SK-N-SH treated with all-trans-retinoic acid at 6 μM for 48 hours (cell line): ENCODE results near the gene FAM50A.
A peak's percentile ranks its signal among the peaks of the same experiment; 100 is the strongest.
"Not testable (repeated sequence)": the region's sequence is repeated elsewhere in the genome, so short reads cannot be mapped to it uniquely, and the experiment has no call there.

ENCODE experiments used
- ATAC-seq: fragments of 200-7000 bp; cut with Tn5 transposase; 3 replicates; pipeline ENCODE4 v1.9.1; 2020; ENCODE audit warnings: mild to moderate bottlenecking, moderate library complexity
- BACH2 ChIP-seq: fragments of 250-450 bp; sonication (Bioruptor Pico); IDR thresholded peaks from 2 replicates; pipeline ENCODE4 v1.9.0; 2021; ENCODE audit warnings: mild to moderate bottlenecking, borderline replicate concordance
- CSDC2 ChIP-seq: fragments of 250-450 bp; sonication (Bioruptor Pico); IDR thresholded peaks from 2 replicates; pipeline ENCODE4 v1.5.0; 2020; ENCODE audit warnings: mild to moderate bottlenecking, moderate library complexity
- ESRRG ChIP-seq: fragments of 250-450 bp; sonication (Bioruptor Pico); IDR thresholded peaks from 2 replicates; pipeline ENCODE4 v1.6.1; 2021; ENCODE audit warnings: mild to moderate bottlenecking
- GLIS3 ChIP-seq: fragments of 250-450 bp; sonication (Bioruptor Pico); IDR thresholded peaks from 2 replicates; pipeline ENCODE4 v1.5.0; 2020; ENCODE audit warnings: mild to moderate bottlenecking, moderate library complexity
- OSR1 ChIP-seq: fragments of 250-450 bp; sonication (Bioruptor Pico); IDR thresholded peaks from 2 replicates; pipeline ENCODE4 v1.8.0; 2022; ENCODE audit warnings: moderate library complexity, mild to moderate bottlenecking, inconsistent platforms
- PPARA ChIP-seq: fragments of 250-450 bp; sonication (Bioruptor Pico); IDR thresholded peaks from 2 replicates; pipeline ENCODE4 v1.5.0; 2020; ENCODE audit warnings: mild to moderate bottlenecking, borderline replicate concordance
- RARB ChIP-seq: fragments of 250-450 bp; sonication (Bioruptor Pico); IDR thresholded peaks from 2 replicates; pipeline ENCODE4 v1.8.0; 2021; ENCODE audit warnings: mild to moderate bottlenecking, moderate library complexity
- SNAI2 ChIP-seq: fragments of 250-450 bp; sonication (Bioruptor Pico); IDR thresholded peaks from 2 replicates; pipeline ENCODE4 v1.5.0; 2020; ENCODE audit warnings: mild to moderate bottlenecking, moderate library complexity
- TCF4 ChIP-seq: fragments of 250-450 bp; sonication (Bioruptor Pico); IDR thresholded peaks from 2 replicates; pipeline ENCODE4 v1.8.0; 2021; ENCODE audit warnings: mild to moderate bottlenecking, moderate library complexity, borderline replicate concordance
- TOX ChIP-seq: fragments of 250-450 bp; sonication (Bioruptor Pico); IDR thresholded peaks from 2 replicates; pipeline ENCODE4 v1.8.0; 2021; ENCODE audit warnings: mild to moderate bottlenecking, moderate library complexity, borderline replicate concordance
- ZC3H10 ChIP-seq: fragments of 250-450 bp; sonication (Bioruptor Pico); IDR thresholded peaks from 2 replicates; pipeline ENCODE4 v1.5.1; 2021; ENCODE audit warnings: mild to moderate bottlenecking, moderate library complexity
- ZFP3 ChIP-seq: fragments of 250-450 bp; sonication (Bioruptor Pico); IDR thresholded peaks from 2 replicates; pipeline ENCODE4 v1.5.0; 2020; ENCODE audit warnings: mild to moderate bottlenecking, moderate library complexity
- ZNF565 ChIP-seq: fragments of 450-650 bp; formaldehyde crosslinking; conservative IDR thresholded peaks from 2 replicates; pipeline ENCODE4 v1.5.0; 2020; ENCODE audit warnings: low read depth, mild to moderate bottlenecking, moderate library complexity
- ZNF70 ChIP-seq: fragments of 450-650 bp; formaldehyde crosslinking; IDR thresholded peaks from 2 replicates; pipeline ENCODE4 v1.5.0; 2020; ENCODE audit warnings: mild to moderate bottlenecking, moderate library complexity
- ZNF8 ChIP-seq: fragments of 450-650 bp; formaldehyde crosslinking; IDR thresholded peaks from 2 replicates; pipeline ENCODE4 v1.5.0; 2020; ENCODE audit warnings: mild to moderate bottlenecking, moderate library complexity
- TF ChIP-seq, protein P1 (sequence below): fragments of 250-450 bp; sonication (Bioruptor Pico); IDR thresholded peaks from 2 replicates; pipeline ENCODE4 v1.5.0; 2020; ENCODE audit warnings: mild to moderate bottlenecking, moderate library complexity
- TF ChIP-seq, protein P2 (sequence below): fragments of 250-450 bp; sonication (Bioruptor Pico); IDR thresholded peaks from 2 replicates; pipeline ENCODE4 v1.5.1; 2021; ENCODE audit warnings: mild to moderate bottlenecking, moderate library complexity
- TF ChIP-seq, protein P3 (sequence below): fragments of 250-450 bp; sonication (Bioruptor Pico); IDR thresholded peaks from 2 replicates; pipeline ENCODE4 v1.8.0; 2020; ENCODE audit warnings: mild to moderate bottlenecking, moderate library complexity, borderline replicate concordance
- TF ChIP-seq, protein P4 (sequence below): fragments of 250-450 bp; sonication (Bioruptor Pico); IDR thresholded peaks from 2 replicates; pipeline ENCODE4 v1.5.1; 2020; ENCODE audit warnings: low read depth, mild to moderate bottlenecking, moderate library complexity

Gene FAM50A

DNA sequence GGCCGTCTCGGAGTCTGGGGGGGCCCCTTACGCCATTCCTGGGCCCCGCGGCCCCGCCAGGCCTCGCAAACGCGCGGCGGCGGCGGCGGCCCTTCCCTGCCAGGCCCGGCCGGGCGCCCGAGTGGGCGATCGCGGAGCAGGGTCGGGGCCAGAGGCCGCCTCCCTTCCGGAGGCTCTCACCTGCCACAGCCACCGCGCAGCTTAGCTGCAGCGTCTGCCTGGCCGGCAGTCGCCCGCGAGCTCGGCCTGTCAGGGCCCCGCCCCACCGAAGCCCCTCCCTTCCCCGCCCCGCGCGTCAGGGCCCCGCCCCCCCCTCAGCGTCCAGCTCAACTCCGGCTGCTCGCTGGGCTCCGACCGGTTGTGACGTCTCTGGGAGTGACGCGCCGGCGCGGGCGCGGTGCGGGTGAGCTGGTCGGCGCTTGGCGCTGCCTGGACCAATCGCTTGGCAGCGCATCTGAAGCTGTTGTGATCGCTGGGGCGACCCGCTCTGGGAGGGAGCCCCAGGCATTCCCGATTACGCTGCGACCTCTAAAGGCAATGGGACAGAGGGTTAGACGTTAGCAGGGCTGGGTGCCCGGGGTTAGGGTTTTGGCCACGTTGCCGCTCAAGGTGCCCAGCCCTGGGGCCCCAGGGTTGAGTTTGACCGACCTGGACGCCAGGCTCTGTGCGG, 46.6 kb downstream of the FAM50A start, which contains the start of gene SLC10A3:
Gene SLC10A3, minus strand, starts transcription at position 216 of the 670 bp plus-strand sequence. CDS start 1,689 bp downstream, outside the sequence.
- ATAC-seq: peak; percentile 91

DNA sequence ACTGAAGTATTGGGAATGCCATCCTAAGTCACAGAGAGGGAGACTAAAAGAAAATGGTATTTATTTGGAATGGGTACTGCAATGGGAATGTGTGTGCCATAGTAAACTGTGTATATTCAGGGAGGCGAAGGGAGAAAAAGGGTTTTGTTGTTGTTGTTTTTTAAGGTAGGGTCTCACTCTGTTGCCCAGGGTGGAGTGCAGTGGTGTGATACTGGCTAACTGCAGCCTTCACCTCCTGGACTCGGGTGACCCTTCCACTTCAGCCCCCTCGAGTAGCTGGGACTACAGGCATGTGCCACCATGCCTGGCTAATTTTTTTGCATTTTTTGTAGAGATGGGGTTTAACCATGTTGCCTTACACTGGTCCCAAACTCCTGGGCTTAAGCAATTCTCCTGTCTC, 50.8 kb downstream of the FAM50A start:
- no peak for TF ChIP-seq ZNF70 (CRISPR knock-in tag)
- no peak for TF ChIP-seq ZC3H10 (CRISPR knock-in tag)
- TF ChIP-seq, protein P1, sequence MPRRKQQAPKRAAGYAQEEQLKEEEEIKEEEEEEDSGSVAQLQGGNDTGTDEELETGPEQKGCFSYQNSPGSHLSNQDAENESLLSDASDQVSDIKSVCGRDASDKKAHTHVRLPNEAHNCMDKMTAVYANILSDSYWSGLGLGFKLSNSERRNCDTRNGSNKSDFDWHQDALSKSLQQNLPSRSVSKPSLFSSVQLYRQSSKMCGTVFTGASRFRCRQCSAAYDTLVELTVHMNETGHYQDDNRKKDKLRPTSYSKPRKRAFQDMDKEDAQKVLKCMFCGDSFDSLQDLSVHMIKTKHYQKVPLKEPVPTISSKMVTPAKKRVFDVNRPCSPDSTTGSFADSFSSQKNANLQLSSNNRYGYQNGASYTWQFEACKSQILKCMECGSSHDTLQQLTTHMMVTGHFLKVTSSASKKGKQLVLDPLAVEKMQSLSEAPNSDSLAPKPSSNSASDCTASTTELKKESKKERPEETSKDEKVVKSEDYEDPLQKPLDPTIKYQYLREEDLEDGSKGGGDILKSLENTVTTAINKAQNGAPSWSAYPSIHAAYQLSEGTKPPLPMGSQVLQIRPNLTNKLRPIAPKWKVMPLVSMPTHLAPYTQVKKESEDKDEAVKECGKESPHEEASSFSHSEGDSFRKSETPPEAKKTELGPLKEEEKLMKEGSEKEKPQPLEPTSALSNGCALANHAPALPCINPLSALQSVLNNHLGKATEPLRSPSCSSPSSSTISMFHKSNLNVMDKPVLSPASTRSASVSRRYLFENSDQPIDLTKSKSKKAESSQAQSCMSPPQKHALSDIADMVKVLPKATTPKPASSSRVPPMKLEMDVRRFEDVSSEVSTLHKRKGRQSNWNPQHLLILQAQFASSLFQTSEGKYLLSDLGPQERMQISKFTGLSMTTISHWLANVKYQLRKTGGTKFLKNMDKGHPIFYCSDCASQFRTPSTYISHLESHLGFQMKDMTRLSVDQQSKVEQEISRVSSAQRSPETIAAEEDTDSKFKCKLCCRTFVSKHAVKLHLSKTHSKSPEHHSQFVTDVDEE: no peak
- TF ChIP-seq SNAI2 (CRISPR knock-in tag): no peak
- TF ChIP-seq ZFP3: no peak
- no peak for TF ChIP-seq BACH2 (CRISPR knock-in tag)
- TF ChIP-seq, protein P2, sequence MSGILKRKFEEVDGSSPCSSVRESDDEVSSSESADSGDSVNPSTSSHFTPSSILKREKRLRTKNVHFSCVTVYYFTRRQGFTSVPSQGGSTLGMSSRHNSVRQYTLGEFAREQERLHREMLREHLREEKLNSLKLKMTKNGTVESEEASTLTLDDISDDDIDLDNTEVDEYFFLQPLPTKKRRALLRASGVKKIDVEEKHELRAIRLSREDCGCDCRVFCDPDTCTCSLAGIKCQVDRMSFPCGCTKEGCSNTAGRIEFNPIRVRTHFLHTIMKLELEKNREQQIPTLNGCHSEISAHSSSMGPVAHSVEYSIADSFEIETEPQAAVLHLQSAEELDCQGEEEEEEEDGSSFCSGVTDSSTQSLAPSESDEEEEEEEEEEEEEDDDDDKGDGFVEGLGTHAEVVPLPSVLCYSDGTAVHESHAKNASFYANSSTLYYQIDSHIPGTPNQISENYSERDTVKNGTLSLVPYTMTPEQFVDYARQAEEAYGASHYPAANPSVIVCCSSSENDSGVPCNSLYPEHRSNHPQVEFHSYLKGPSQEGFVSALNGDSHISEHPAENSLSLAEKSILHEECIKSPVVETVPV (CRISPR knock-in tag): no peak
- no peak for TF ChIP-seq ZNF565
- no peak for TF ChIP-seq TCF4 (CRISPR knock-in tag)
- no peak for TF ChIP-seq TOX (CRISPR knock-in tag)
- no peak for TF ChIP-seq CSDC2 (CRISPR knock-in tag)
- no peak for TF ChIP-seq ZNF8 (CRISPR knock-in tag)
- TF ChIP-seq, protein P3, sequence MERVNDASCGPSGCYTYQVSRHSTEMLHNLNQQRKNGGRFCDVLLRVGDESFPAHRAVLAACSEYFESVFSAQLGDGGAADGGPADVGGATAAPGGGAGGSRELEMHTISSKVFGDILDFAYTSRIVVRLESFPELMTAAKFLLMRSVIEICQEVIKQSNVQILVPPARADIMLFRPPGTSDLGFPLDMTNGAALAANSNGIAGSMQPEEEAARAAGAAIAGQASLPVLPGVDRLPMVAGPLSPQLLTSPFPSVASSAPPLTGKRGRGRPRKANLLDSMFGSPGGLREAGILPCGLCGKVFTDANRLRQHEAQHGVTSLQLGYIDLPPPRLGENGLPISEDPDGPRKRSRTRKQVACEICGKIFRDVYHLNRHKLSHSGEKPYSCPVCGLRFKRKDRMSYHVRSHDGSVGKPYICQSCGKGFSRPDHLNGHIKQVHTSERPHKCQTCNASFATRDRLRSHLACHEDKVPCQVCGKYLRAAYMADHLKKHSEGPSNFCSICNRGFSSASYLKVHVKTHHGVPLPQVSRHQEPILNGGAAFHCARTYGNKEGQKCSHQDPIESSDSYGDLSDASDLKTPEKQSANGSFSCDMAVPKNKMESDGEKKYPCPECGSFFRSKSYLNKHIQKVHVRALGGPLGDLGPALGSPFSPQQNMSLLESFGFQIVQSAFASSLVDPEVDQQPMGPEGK (CRISPR knock-in tag): no peak
- TF ChIP-seq OSR1: no peak

More for the DNA sequence above, 46.6 kb downstream of the FAM50A start, which contains the start of gene SLC10A3:
- TF ChIP-seq TCF4 (CRISPR knock-in tag) (no peak), CSDC2 (CRISPR knock-in tag) (no peak), OSR1 (no peak), ZFP3 (no peak), PPARA (no peak)

DNA sequence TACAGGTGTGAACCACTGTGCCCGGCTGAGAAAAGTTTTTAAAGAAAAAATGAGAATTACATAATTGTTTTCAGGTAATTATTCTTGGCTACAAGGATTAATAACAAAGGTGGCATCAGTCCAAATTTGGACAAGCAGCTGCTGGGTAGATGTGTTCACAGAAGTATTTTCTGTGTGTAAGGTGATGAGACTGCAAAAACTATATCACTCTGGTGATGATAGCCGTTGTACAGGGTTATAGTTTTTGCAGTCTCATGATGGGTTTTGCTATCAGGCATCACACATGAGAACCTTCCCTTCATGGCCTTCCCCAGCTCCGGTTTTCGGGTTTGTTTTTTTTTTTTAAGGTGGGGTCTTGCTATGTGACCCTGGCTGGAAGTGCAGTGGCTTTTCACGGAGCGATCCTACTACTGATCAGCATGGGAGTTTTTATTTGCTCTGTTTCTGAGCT, 51.6 kb downstream of the FAM50A start:
- ATAC-seq: no peak
- TF ChIP-seq, protein P1: no peak
- TF ChIP-seq ZFP3: no peak
- no peak for TF ChIP-seq OSR1
- no peak for TF ChIP-seq GLIS3 (CRISPR knock-in tag)
- no peak for TF ChIP-seq ZNF565
- TF ChIP-seq RARB (CRISPR knock-in tag): no peak
- TF ChIP-seq, protein P4, sequence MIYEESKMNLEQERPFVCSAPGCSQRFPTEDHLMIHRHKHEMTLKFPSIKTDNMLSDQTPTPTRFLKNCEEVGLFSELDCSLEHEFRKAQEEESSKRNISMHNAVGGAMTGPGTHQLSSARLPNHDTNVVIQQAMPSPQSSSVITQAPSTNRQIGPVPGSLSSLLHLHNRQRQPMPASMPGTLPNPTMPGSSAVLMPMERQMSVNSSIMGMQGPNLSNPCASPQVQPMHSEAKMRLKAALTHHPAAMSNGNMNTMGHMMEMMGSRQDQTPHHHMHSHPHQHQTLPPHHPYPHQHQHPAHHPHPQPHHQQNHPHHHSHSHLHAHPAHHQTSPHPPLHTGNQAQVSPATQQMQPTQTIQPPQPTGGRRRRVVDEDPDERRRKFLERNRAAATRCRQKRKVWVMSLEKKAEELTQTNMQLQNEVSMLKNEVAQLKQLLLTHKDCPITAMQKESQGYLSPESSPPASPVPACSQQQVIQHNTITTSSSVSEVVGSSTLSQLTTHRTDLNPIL (CRISPR knock-in tag): no peak
- no peak for TF ChIP-seq PPARA
- TF ChIP-seq ESRRG (CRISPR knock-in tag): no peak
- no peak for TF ChIP-seq ZNF70 (CRISPR knock-in tag)
- no peak for TF ChIP-seq CSDC2 (CRISPR knock-in tag)
- TF ChIP-seq BACH2 (CRISPR knock-in tag): no peak
- TF ChIP-seq ZNF8 (CRISPR knock-in tag): no peak
- TF ChIP-seq, protein P3 (CRISPR knock-in tag): no peak
- TF ChIP-seq TOX (CRISPR knock-in tag): no peak
- TF ChIP-seq ZC3H10 (CRISPR knock-in tag): no peak
- TF ChIP-seq, all 23 proteins: peak for 0

More for the DNA sequence above, 50.8 kb downstream of the FAM50A start:
- no peak for ATAC-seq

DNA sequence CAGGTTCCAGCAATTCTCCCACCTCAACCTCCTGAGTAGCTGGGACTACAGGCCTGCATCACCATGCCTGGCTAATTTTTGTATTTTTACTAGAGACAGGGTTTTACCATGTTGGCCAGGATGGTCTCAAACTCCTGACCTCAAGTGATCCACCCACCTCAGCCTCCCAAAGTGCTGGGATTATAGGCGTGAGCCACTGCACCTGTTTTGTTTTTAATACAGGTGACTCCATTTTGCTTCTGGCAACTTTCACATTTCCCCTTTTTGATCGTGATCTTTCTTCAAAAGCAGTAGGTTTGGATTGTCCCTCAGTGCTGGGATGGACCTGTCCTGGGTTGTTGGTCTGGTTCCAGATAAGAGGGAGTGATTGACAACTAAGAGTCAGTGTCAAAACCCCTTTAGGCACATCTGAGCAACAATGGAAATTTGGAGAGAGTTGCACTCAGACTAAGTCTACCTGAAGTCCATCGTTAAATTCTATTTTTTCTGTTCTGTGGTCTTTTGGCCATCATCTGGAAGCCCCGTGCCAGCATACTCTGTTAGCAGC, 52.7 kb downstream of the FAM50A start:
- not testable (repeated sequence) for ATAC-seq
